GM21515 (cell line): ENCODE data around the gene SMAD9.
"Not testable (repeated sequence)": the region's sequence is repeated elsewhere in the genome, so short reads cannot be mapped to it uniquely, and the experiment has no call there.

Experiments
- ATAC-seq: cut with Tn5 transposase; IDR thresholded peaks from one replicate; pipeline ENCODE4 v1.9.1; 2021; ENCODE audit not compliant: unreplicated experiment

Gene SMAD9

DNA sequence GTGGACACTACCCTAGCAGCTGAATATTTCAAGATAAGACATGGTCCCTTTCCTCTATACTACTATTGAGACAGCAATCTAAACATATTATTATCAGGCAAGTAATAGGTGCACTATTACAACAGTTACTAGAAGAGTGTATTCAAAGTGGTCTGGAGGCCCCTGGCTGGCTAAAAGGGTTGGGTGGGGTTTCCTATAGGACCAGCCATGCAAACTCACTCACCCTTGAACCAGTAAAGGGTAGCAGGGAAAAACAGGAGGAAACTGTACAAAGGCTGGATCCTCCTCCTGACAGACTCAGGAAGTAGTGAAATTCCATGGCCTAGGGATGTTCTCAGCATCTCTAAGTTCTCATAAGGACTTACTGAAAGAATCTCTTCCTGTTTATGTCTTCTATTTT, 7.7 kb downstream of the SMAD9 start:
- ATAC-seq, result no peak

- no peak for ATAC-seq
These were observed 9.5 kb downstream of the SMAD9 start for GRCh38 chr13:36910545-36910944.

GRCh38 chr13:36907821-36908220, 12.2 kb downstream of the SMAD9 start:
- no peak for ATAC-seq

DNA sequence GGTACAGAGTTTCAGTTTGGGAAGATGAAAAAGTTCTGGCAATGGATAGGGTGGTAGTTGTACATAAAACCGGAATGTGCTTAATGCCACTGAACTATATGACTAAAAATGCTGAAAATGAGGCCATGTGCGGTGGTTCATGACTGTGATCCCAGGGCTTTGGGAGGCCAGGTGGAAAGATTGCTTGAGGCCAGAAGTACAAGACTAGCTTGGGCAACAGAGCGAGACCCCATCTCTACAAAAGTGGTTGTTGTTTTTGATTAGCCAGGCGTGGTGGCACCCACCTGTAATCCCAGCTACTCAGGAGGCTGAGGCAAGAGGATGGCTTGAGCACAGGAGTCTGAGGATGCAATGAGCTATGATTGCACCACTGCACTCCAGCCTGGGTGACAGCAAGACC, 12.8 kb downstream of the SMAD9 start:
- no peak for ATAC-seq

DNA sequence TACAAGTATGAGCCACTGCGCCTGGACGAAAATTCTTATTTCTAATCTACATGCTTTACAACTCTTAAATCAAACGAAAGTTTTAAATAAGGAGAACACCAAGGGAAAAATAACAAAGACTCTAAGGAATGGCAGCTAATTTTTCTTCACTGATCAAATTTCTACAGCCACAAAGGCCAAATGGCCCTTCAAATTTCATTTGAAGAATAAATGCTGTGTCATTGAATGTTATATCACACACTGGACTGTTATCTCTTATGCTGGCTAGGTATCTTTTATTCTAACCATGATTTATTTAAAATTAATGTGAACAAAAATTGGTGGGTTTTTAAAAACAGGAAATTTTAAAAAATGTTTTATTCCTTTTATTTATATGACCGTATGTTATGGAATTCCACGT, 14.1 kb downstream of the SMAD9 start:
- no peak for ATAC-seq

- ATAC-seq, result no peak
These were observed 16.0 kb downstream of the SMAD9 start for GRCh38 chr13:36903925-36904595.

DNA sequence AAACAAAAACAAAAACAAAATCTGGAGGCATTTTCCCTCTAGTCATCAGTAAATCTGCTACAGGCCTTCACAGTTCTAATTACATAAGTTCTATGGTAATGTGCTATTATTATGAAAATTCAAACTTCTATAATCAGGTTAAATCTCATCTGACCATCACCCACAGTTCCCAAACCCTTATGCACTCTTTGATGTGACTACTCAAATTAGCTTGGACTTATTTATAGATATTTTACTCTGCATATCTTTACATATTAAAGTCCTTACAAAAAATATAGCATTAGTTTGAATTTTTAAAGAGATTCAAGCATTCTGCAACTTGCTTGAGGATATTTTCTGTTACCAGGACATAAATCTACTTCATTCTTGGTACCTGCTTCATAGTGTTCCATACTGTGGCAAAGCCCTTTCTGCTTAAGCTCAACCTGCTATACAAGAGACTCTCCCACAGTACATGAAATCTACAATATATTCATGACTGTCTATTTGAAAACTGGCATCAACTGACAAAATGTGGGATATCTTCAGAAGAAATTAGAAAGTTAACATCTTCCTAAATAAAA, 22.9 kb downstream of the SMAD9 start:
- ATAC-seq, result no peak

DNA sequence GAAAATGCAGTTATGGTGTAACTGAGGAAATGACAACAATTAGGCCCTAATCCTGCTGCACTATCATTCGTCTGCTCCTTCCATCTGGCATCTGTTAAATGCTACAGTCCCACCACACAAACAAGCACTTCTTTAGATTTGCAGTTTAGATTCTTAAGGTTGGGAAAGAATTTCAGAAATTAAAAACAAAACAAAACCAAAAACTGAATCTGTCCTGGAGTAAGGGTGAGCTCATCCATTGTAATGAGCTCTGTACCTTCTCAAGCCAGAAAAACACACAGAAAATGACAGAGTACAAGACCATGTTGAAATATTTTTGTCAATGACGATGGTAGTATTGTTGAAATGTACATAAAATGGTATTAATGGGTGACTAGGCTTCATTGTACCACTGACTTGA, 28.3 kb downstream of the SMAD9 start:
- no peak for ATAC-seq

- no peak for ATAC-seq
These were observed 31.4 kb downstream of the SMAD9 start for GRCh38 chr13:36888645-36889044.

- no peak for ATAC-seq
These were observed 32.1 kb downstream of the SMAD9 start for GRCh38 chr13:36887758-36888521.

GRCh38 chr13:36885901-36886300, 34.1 kb downstream of the SMAD9 start:
- no peak for ATAC-seq

GRCh38 chr13:36884235-36884634, 35.8 kb downstream of the SMAD9 start:
- no peak for ATAC-seq

DNA sequence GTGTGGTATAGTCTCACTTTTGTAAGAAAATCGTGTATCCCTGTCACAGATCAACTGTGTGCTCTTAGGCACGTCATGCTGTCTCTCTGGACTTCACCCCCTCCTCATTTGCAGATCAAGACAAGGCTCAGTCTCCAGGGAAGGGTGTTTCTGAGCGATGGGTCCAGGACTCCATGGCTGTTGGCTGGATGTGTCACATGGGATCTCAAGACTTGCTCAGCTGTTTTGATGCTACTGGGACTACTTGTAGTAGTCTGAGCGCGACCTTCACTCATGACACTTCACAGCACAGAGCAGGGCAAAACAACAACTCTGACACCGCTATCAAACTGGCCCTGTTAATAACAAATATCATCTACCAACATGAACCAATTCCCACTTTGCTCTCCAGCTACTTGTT, 36.2 kb downstream of the SMAD9 start:
- ATAC-seq, result no peak

- ATAC-seq, result not testable (repeated sequence)
These were observed 36.6 kb downstream of the SMAD9 start for GRCh38 chr13:36883392-36883791.

GRCh38 chr13:36882829-36883390, 37.1 kb downstream of the SMAD9 start:
- no peak for ATAC-seq

- no peak for ATAC-seq
These were observed 39.1 kb downstream of the SMAD9 start for GRCh38 chr13:36880961-36881360.

- ATAC-seq, result no peak
These were observed 40.7 kb downstream of the SMAD9 start for GRCh38 chr13:36879218-36879938.

DNA sequence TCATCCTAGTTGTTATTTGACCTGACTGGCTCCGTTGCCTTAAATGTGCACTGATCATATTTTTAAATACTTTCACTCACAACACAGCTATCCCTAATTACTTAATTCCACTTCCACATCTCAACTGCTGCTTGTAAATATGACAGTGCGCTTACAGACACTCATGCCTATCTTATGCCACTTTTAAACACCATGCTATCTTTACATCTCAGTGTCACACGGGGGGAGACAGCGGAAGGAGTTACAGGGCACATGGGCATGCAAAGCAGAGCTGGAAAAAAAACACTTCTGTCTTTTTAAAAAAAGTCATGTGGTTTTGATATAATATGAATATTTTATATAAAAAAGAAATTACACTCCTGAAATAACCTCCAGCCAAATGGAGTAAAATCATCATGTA, 44.1 kb downstream of the SMAD9 start:
- no peak for ATAC-seq

DNA sequence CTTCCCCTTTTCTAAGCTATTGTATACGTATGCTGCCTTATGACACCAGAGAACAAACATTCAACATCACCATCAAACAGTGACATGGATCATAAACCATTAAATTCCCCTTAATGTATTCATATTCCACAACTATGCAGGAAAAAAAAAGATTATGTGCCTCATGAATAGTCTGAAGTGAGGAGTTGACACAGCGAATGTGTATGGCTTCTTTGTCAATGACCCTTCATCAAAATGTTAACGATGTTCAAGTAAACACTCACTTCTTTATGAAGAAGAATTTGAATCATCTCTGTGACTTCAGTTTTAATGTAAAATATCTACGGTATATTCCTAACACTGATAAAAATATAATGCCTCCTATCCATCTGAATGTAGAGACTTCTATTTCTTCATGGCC, 44.6 kb downstream of the SMAD9 start:
- ATAC-seq, result no peak

DNA sequence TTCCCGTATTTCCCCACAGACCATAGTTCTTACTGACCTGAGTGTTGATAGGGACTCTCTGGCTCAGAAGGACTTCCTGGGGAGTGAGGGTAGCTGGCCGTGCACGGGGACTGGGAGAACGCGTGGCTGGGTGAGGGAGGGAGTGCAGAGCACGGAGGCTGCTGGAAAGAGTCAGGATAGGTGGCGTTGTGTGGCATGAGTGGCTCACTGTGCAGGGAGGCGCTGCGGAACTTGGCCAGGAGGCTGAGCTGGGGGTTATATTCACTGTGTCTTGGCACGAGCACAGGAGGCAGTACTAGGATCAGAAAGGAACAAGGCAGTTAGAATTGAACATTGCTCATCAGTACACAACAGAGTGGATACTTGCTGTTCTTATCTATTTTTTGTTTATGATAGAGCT, 47.4 kb downstream of the SMAD9 start:
- no peak for ATAC-seq

GRCh38 chr13:36870050-36870692, 49.9 kb downstream of the SMAD9 start:
- no peak for ATAC-seq
